ENCODE results near the gene RANGAP1. TPM values are rescaled to one million over a fixed set of nuclear protein-coding genes. Genes with fewer than 3 reads are reported as not detected.

Gene RANGAP1
- polyA plus RNA-seq, 3 donors: 8.3 to 30.2 (median 8.5) TPM

- Mint-ChIP-seq H3K4me1 (peaks cover 22% of the 10 kb centered on the region), H3K4me3 (peak overlapping the region; percentile 90 to 96), H3K27ac (peak overlapping the region in 2 of 7 donors; percentile 3 to 77), H3K36me3 (no peaks in the 10 kb centered on the region), H3K9me3 (no peaks in the 10 kb centered on the region), H3K27me3 (ENCODE audit: low read depth in 3 of 3) (peaks cover 8 to 28% (median 25%) of the 10 kb centered on the region in 3 donors)
- H3K27me3 ChIP-seq (ENCODE audit: control insufficient read depth in 2 of 2, insufficient read depth in 2 of 2, low read length in 2 of 2): peaks cover 0 to 17% of the 10 kb centered on the region in 2 donors
- peak overlapping the region; percentile 99 for H3K4me2 ChIP-seq (replicated peaks; ENCODE audit: extremely low read depth, low read length, poor library complexity, severe bottlenecking)
- TF ChIP-seq, protein P1, sequence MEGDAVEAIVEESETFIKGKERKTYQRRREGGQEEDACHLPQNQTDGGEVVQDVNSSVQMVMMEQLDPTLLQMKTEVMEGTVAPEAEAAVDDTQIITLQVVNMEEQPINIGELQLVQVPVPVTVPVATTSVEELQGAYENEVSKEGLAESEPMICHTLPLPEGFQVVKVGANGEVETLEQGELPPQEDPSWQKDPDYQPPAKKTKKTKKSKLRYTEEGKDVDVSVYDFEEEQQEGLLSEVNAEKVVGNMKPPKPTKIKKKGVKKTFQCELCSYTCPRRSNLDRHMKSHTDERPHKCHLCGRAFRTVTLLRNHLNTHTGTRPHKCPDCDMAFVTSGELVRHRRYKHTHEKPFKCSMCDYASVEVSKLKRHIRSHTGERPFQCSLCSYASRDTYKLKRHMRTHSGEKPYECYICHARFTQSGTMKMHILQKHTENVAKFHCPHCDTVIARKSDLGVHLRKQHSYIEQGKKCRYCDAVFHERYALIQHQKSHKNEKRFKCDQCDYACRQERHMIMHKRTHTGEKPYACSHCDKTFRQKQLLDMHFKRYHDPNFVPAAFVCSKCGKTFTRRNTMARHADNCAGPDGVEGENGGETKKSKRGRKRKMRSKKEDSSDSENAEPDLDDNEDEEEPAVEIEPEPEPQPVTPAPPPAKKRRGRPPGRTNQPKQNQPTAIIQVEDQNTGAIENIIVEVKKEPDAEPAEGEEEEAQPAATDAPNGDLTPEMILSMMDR (IDR thresholded peaks at IDR 0.05): no peak
- H3K4me1 ChIP-seq (ENCODE audit: control insufficient read depth in 1 of 2, insufficient read depth in 2 of 2, low read length in 2 of 2): peaks cover 22 to 26% of the 10 kb centered on the region in 2 donors
- H3K27ac ChIP-seq (ENCODE audit: low read depth in 1 of 2, low read length in 2 of 2): no peak overlapping the region
- 0% methylated on average over 4 of the region's 9 CpGs for WGBS (ENCODE audit: insufficient coverage)
- no peaks in the 10 kb centered on the region for H3K9me3 ChIP-seq (replicated peaks in 1 of 2; ENCODE audit: control insufficient read depth in 1 of 2, insufficient read depth in 1 of 2, low read length in 2 of 2)
- no peaks in the 10 kb centered on the region for H3K36me3 ChIP-seq (replicated peaks in 1 of 2; ENCODE audit: control insufficient read depth in 1 of 2, insufficient read depth in 2 of 2, low read length in 2 of 2)
- H4K20me1 ChIP-seq (ENCODE audit: insufficient read depth, low read length): no peaks in the 10 kb centered on the region
- peak overlapping the region; percentile 89 for H2AFZ ChIP-seq (ENCODE audit: insufficient read depth, low read depth, low read length, poor library complexity, severe bottlenecking)
- H3K4me3 ChIP-seq (replicated peaks in 1 of 3; ENCODE audit: low read depth in 2 of 3, low read length in 3 of 3): peak overlapping the region; percentile 81 to 90 (median 86)
- no peaks in the 10 kb centered on the region for H3K79me2 ChIP-seq (ENCODE audit: insufficient read depth, low read length)
- no peak for DNase-seq
- intact Hi-C loops (cut with micrococcal nuclease): no loop called here
- H3K9ac ChIP-seq (ENCODE audit: insufficient read depth, low read length, poor library complexity, severe bottlenecking): no peak overlapping the region
Observed at GRCh38 chr22:41198027-41198580, 87.9 kb downstream of the RANGAP1 start.

GRCh38 chr22:41197038-41197972 is 88.7 kb downstream of the RANGAP1 start:
- peaks cover 22 to 26% of the 10 kb centered on the region in 2 donors for H3K4me1 ChIP-seq (ENCODE audit: control insufficient read depth in 1 of 2, insufficient read depth in 2 of 2, low read length in 2 of 2)
- H3K27me3 ChIP-seq (ENCODE audit: control insufficient read depth in 2 of 2, insufficient read depth in 2 of 2, low read length in 2 of 2): peaks cover 0 to 17% of the 10 kb centered on the region in 2 donors
- Mint-ChIP-seq H3K27ac (peak overlapping the region in 3 of 7 donors; percentile 68 to 82 (median 77)), H3K9me3 (no peaks in the 10 kb centered on the region), H3K36me3 (no peaks in the 10 kb centered on the region), H3K4me1 (peaks cover 22% of the 10 kb centered on the region), H3K27me3 (ENCODE audit: low read depth in 3 of 3) (peaks cover 8 to 26% (median 25%) of the 10 kb centered on the region in 3 donors), H3K4me3 (peak overlapping the region; percentile 90 to 96)
- TF ChIP-seq, protein P1 (IDR thresholded peaks at IDR 0.05): no peak
- H3K36me3 ChIP-seq (replicated peaks in 1 of 2; ENCODE audit: control insufficient read depth in 1 of 2, insufficient read depth in 2 of 2, low read length in 2 of 2): no peaks in the 10 kb centered on the region
- H3K9ac ChIP-seq (ENCODE audit: insufficient read depth, low read length, poor library complexity, severe bottlenecking): peak overlapping the region; percentile 42
- under 1% methylated on average over 84 of the region's 91 CpGs for WGBS (ENCODE audit: insufficient coverage)
- H2AFZ ChIP-seq (ENCODE audit: insufficient read depth, low read depth, low read length, poor library complexity, severe bottlenecking): peak overlapping the region; percentile 89
- H3K79me2 ChIP-seq (ENCODE audit: insufficient read depth, low read length): no peaks in the 10 kb centered on the region
- intact Hi-C loops (cut with micrococcal nuclease): no loop called here
- peak overlapping the region; percentile 99 for H3K4me2 ChIP-seq (replicated peaks; ENCODE audit: extremely low read depth, low read length, poor library complexity, severe bottlenecking)
- no peaks in the 10 kb centered on the region for H4K20me1 ChIP-seq (ENCODE audit: insufficient read depth, low read length)
- peak overlapping the region; percentile 81 to 90 (median 86) for H3K4me3 ChIP-seq (replicated peaks in 1 of 3; ENCODE audit: low read depth in 2 of 3, low read length in 3 of 3)
- H3K9me3 ChIP-seq (replicated peaks in 1 of 2; ENCODE audit: control insufficient read depth in 1 of 2, insufficient read depth in 1 of 2, low read length in 2 of 2): no peaks in the 10 kb centered on the region
- no peak overlapping the region for H3K27ac ChIP-seq (ENCODE audit: low read depth in 1 of 2, low read length in 2 of 2)
- DNase-seq: peak; percentile 58 to 76 (median 72)

Small RNAs within 50 kb of the gene (small RNA-seq; reads per million reads assigned to genes)
- not detected for gene MIR6889 (ENCODE audit: insufficient read length, low read depth)

Other genes with a start within 250 kb of the RANGAP1 start
- gene EP300, start 193.6 kb downstream of the RANGAP1 start, polyA plus RNA-seq: 10 to 100 TPM in 2 of 3 donors, 1 to 10 TPM in 1; 5.7 to 81.6 (median 16.8) TPM
- 10 to 100 TPM; 13.6 to 15.2 (median 14.0) TPM for gene L3MBTL2, start 80.9 kb downstream of the RANGAP1 start, polyA plus RNA-seq
- under 1 TPM; 0.11 to 0.35 (median 0.27) TPM for gene CHADL, start 45.3 kb downstream of the RANGAP1 start, polyA plus RNA-seq
- gene ZC3H7B, start 15.3 kb upstream of the RANGAP1 start, polyA plus RNA-seq: 10 to 100 TPM in 1 of 3 donors, under 1 TPM in 2; 0.31 to 15.7 (median 0.49) TPM
- gene TEF, start 95.8 kb upstream of the RANGAP1 start, polyA plus RNA-seq: 1 to 10 TPM in 2 of 3 donors, under 1 TPM in 1; 0.71 to 1.7 (median 1.1) TPM
- 10 to 100 TPM in 2 of 3 donors, 1 to 10 TPM in 1; 7.0 to 40.4 (median 11.5) TPM for gene TOB2, start 160.6 kb upstream of the RANGAP1 start, polyA plus RNA-seq
- 10 to 100 TPM; 22.0 to 31.3 (median 26.3) TPM for gene PHF5A, start 182.5 kb upstream of the RANGAP1 start, polyA plus RNA-seq
- 10 to 100 TPM; 56.8 to 75.8 (median 64.2) TPM for gene ACO2, start 182.9 kb upstream of the RANGAP1 start, polyA plus RNA-seq

All from CD14-positive monocyte (primary cell).